ENCODE data around the gene NOVA2. TPM values are rescaled to one million over a fixed set of nuclear protein-coding genes. Genes with fewer than 3 reads are reported as not detected.

Gene NOVA2
- total and polyA plus RNA-seq, 9 of the 15 experiments (the other 6 are each of a cell fraction or from before 2014, with no cell fraction given) = not detected

DNA sequence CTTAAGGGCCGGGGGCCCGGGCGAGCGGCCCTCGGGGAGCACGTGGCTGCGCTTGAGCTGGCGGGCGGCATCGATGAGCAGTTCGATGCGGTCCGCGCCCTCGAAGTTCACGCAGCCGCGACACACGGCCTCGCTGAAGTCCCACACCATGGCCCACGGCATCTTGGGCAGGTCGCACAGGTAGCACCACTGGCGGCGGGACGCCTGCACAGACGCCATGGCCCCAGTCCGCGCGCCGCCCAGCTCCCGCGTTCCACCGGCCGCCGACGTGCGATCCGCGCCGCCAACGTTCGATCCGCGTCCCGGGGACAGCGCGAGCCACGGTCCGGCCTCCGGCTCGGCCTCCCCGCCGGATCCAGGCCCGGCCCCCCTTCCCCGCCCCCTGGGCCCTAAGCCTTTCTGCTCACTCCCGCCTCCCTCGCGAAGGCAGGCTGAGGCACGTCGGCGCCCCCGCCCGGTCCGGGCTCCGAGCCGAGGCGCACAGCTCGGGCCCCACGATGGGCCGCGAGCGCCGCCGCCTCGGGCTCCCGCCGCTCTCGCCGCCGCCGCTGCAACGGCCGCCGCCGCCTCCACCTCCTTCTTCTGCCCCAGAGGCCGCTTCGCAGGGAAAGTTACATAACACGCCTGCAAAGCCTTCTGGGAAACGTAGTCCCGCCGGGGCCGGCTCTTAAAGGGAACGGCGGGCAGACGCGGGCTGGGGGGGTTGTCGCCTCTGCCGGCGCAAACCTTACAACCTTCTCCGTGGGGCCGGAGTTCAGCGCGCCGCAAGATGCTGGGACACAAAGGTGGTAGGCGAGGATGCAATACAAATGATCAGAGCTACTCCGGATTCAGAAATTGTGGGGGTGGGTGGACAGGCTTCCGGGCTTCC is 87.9 kb downstream of the NOVA2 start, which contains the start of gene IRF2BP1 (continued):
- TF ChIP-seq, protein P1, sequence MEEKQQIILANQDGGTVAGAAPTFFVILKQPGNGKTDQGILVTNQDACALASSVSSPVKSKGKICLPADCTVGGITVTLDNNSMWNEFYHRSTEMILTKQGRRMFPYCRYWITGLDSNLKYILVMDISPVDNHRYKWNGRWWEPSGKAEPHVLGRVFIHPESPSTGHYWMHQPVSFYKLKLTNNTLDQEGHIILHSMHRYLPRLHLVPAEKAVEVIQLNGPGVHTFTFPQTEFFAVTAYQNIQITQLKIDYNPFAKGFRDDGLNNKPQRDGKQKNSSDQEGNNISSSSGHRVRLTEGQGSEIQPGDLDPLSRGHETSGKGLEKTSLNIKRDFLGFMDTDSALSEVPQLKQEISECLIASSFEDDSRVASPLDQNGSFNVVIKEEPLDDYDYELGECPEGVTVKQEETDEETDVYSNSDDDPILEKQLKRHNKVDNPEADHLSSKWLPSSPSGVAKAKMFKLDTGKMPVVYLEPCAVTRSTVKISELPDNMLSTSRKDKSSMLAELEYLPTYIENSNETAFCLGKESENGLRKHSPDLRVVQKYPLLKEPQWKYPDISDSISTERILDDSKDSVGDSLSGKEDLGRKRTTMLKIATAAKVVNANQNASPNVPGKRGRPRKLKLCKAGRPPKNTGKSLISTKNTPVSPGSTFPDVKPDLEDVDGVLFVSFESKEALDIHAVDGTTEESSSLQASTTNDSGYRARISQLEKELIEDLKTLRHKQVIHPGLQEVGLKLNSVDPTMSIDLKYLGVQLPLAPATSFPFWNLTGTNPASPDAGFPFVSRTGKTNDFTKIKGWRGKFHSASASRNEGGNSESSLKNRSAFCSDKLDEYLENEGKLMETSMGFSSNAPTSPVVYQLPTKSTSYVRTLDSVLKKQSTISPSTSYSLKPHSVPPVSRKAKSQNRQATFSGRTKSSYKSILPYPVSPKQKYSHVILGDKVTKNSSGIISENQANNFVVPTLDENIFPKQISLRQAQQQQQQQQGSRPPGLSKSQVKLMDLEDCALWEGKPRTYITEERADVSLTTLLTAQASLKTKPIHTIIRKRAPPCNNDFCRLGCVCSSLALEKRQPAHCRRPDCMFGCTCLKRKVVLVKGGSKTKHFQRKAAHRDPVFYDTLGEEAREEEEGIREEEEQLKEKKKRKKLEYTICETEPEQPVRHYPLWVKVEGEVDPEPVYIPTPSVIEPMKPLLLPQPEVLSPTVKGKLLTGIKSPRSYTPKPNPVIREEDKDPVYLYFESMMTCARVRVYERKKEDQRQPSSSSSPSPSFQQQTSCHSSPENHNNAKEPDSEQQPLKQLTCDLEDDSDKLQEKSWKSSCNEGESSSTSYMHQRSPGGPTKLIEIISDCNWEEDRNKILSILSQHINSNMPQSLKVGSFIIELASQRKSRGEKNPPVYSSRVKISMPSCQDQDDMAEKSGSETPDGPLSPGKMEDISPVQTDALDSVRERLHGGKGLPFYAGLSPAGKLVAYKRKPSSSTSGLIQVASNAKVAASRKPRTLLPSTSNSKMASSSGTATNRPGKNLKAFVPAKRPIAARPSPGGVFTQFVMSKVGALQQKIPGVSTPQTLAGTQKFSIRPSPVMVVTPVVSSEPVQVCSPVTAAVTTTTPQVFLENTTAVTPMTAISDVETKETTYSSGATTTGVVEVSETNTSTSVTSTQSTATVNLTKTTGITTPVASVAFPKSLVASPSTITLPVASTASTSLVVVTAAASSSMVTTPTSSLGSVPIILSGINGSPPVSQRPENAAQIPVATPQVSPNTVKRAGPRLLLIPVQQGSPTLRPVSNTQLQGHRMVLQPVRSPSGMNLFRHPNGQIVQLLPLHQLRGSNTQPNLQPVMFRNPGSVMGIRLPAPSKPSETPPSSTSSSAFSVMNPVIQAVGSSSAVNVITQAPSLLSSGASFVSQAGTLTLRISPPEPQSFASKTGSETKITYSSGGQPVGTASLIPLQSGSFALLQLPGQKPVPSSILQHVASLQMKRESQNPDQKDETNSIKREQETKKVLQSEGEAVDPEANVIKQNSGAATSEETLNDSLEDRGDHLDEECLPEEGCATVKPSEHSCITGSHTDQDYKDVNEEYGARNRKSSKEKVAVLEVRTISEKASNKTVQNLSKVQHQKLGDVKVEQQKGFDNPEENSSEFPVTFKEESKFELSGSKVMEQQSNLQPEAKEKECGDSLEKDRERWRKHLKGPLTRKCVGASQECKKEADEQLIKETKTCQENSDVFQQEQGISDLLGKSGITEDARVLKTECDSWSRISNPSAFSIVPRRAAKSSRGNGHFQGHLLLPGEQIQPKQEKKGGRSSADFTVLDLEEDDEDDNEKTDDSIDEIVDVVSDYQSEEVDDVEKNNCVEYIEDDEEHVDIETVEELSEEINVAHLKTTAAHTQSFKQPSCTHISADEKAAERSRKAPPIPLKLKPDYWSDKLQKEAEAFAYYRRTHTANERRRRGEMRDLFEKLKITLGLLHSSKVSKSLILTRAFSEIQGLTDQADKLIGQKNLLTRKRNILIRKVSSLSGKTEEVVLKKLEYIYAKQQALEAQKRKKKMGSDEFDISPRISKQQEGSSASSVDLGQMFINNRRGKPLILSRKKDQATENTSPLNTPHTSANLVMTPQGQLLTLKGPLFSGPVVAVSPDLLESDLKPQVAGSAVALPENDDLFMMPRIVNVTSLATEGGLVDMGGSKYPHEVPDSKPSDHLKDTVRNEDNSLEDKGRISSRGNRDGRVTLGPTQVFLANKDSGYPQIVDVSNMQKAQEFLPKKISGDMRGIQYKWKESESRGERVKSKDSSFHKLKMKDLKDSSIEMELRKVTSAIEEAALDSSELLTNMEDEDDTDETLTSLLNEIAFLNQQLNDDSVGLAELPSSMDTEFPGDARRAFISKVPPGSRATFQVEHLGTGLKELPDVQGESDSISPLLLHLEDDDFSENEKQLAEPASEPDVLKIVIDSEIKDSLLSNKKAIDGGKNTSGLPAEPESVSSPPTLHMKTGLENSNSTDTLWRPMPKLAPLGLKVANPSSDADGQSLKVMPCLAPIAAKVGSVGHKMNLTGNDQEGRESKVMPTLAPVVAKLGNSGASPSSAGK (IDR thresholded peaks at IDR 0.05) = peak; percentile 86
- TF ChIP-seq, protein P2, sequence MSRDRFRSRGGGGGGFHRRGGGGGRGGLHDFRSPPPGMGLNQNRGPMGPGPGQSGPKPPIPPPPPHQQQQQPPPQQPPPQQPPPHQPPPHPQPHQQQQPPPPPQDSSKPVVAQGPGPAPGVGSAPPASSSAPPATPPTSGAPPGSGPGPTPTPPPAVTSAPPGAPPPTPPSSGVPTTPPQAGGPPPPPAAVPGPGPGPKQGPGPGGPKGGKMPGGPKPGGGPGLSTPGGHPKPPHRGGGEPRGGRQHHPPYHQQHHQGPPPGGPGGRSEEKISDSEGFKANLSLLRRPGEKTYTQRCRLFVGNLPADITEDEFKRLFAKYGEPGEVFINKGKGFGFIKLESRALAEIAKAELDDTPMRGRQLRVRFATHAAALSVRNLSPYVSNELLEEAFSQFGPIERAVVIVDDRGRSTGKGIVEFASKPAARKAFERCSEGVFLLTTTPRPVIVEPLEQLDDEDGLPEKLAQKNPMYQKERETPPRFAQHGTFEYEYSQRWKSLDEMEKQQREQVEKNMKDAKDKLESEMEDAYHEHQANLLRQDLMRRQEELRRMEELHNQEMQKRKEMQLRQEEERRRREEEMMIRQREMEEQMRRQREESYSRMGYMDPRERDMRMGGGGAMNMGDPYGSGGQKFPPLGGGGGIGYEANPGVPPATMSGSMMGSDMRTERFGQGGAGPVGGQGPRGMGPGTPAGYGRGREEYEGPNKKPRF (IDR thresholded peaks at IDR 0.05; ENCODE audit: low read depth, low read length) = no peak
- 0 out of 2 replicates have a peak, but pooled peaks have one; percentile 10 for TF ChIP-seq ETV1 (tag; conservative IDR thresholded peaks at IDR 0.05; ENCODE audit: low read depth)
- TF ChIP-seq SMAD1 (IDR thresholded peaks at IDR 0.05; ENCODE audit: low read depth, low read length, partially characterized antibody) = peak; percentile 96
- peak; percentile 26 for TF ChIP-seq NR3C1 (CRISPR knock-in tag; IDR thresholded peaks at IDR 0.05)
- TF ChIP-seq, protein P3, sequence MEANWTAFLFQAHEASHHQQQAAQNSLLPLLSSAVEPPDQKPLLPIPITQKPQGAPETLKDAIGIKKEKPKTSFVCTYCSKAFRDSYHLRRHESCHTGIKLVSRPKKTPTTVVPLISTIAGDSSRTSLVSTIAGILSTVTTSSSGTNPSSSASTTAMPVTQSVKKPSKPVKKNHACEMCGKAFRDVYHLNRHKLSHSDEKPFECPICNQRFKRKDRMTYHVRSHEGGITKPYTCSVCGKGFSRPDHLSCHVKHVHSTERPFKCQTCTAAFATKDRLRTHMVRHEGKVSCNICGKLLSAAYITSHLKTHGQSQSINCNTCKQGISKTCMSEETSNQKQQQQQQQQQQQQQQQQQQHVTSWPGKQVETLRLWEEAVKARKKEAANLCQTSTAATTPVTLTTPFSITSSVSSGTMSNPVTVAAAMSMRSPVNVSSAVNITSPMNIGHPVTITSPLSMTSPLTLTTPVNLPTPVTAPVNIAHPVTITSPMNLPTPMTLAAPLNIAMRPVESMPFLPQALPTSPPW (CRISPR knock-in tag; IDR thresholded peaks at IDR 0.05) = peak; percentile 77; the same call in 1 of the 2 replicates
- TF ChIP-seq, protein P4, sequence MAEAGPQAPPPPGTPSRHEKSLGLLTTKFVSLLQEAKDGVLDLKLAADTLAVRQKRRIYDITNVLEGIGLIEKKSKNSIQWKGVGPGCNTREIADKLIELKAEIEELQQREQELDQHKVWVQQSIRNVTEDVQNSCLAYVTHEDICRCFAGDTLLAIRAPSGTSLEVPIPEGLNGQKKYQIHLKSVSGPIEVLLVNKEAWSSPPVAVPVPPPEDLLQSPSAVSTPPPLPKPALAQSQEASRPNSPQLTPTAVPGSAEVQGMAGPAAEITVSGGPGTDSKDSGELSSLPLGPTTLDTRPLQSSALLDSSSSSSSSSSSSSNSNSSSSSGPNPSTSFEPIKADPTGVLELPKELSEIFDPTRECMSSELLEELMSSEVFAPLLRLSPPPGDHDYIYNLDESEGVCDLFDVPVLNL (CRISPR knock-in tag; IDR thresholded peaks at IDR 0.05; ENCODE audit: low read depth) = no peak
- TF ChIP-seq TRIM24 (IDR thresholded peaks at IDR 0.05) = peak in 1 of 2 experiments; percentile 18; a peak in 1 of 4 replicates
